HepG2 (cell line): ENCODE measurements around the gene MRPL20. TPM values are rescaled to one million over a fixed set of nuclear protein-coding genes. Genes with fewer than 3 reads are reported as not detected.

ENCODE experiments used
- FOXA3 ChIP-seq: IDR thresholded peaks from 2 replicates; pipeline ENCODE4 v1.6.1; 2016; ENCODE audit warnings: missing genetic modification reagents, missing compliant biosample characterization
- GATA4 ChIP-seq: sonication (generic); IDR thresholded peaks from 2 replicates; pipeline ENCODE4 v1.6.1; 2016; ENCODE audit warnings: antibody characterized with exemption, low read depth, borderline replicate concordance
- HNRNPL ChIP-seq: fragments of 200-400 bp; formaldehyde crosslinking; IDR thresholded peaks from 2 replicates; pipeline ENCODE4 v1.6.1; 2017; ENCODE audit warnings: mild to moderate bottlenecking, low read depth, low read length
- KLF13 ChIP-seq: sonication (generic); formaldehyde crosslinking; IDR thresholded peaks from 2 replicates; pipeline ENCODE4 v1.4.0; 2020; ENCODE audit warnings: mild to moderate bottlenecking, missing genetic modification reagents
- MED8 ChIP-seq: sonication (generic); formaldehyde crosslinking; IDR thresholded peaks from 2 replicates; pipeline ENCODE4 v1.8.1; 2023; ENCODE audit warnings: mild to moderate bottlenecking, missing genetic modification reagents; ENCODE audit not compliant: insufficient replicate concordance
- PAX8 ChIP-seq: sonication (generic); formaldehyde crosslinking; IDR thresholded peaks from 2 replicates; pipeline ENCODE4 v1.8.0; 2022; ENCODE audit warnings: mild to moderate bottlenecking, missing genetic modification reagents, borderline replicate concordance
- PRPF4 ChIP-seq: fragments of 200-400 bp; formaldehyde crosslinking; IDR thresholded peaks from 2 replicates; pipeline ENCODE4 v1.6.1; 2016; ENCODE audit warnings: low read length, low read depth; ENCODE audit not compliant: poor library complexity, severe bottlenecking
- SMAD3 ChIP-seq: sonication (generic); formaldehyde crosslinking; IDR thresholded peaks from 2 replicates; pipeline ENCODE4 v1.4.0; 2020; ENCODE audit warnings: missing genetic modification reagents
- ZNF263 ChIP-seq: sonication (generic); formaldehyde crosslinking; IDR thresholded peaks from 2 replicates; pipeline ENCODE4 v1.4.0; 2020; ENCODE audit warnings: missing genetic modification reagents
- ZNF556 ChIP-seq: sonication (generic); formaldehyde crosslinking; IDR thresholded peaks from 2 replicates; pipeline ENCODE4 v1.4.0; 2020; ENCODE audit warnings: mild to moderate bottlenecking, missing genetic modification reagents, borderline replicate concordance
- ZNF597 ChIP-seq: sonication (generic); formaldehyde crosslinking; IDR thresholded peaks from 2 replicates; pipeline ENCODE4 v1.5.0; 2020; ENCODE audit warnings: missing genetic modification reagents
- polyA plus RNA-seq, 8 experiments: library from polyadenylated mRNA; depleted of rRNA in 3 of 8; stranded (reverse) in 7 of 8; unstranded in 1 of 8; fragments of >200 nt; fragmentation: Illumina TruSeq in 4 of 8; extraction: Trizol in 4 of 8; gene quantifications; 2 replicates each; pipeline versions ENCODE4 v1.2.1 to v1.2.3, GENCODE V29; 2011 to 2016; ENCODE audit warnings: low read depth in 4 of 8, missing spikeins in 1 of 8, mixed read lengths in 1 of 8; ENCODE audit not compliant: insufficient read depth in 1 of 8
- total RNA-seq, 5 experiments: library from RNA; depleted of rRNA; stranded (reverse); fragments of >200 nt; fragmentation: Illumina TruSeq; extraction: Trizol; gene quantifications; 2 replicates each; pipeline ENCODE4 v1.2.3, GENCODE V29; 2016; ENCODE audit warnings: low read depth in 1 of 5
- TF ChIP-seq, protein P1 (sequence below): sonication (generic); formaldehyde crosslinking; conservative IDR thresholded peaks from 2 replicates; pipeline ENCODE4 v1.4.0; 2020; ENCODE audit warnings: missing genetic modification reagents
- TF ChIP-seq, protein P2 (sequence below): sonication (generic); formaldehyde crosslinking; IDR thresholded peaks from 2 replicates; pipeline ENCODE4 v1.5.0; 2020; ENCODE audit warnings: mild to moderate bottlenecking, missing genetic modification reagents, borderline replicate concordance
- TF ChIP-seq, protein P3 (sequence below): sonication (generic); formaldehyde crosslinking; IDR thresholded peaks from 2 replicates; pipeline ENCODE4 v1.4.0; 2020; ENCODE audit warnings: missing genetic modification reagents
- TF ChIP-seq, protein P4 (sequence below): sonication (generic); formaldehyde crosslinking; IDR thresholded peaks from 2 replicates; pipeline ENCODE4 v1.5.1; 2020; ENCODE audit warnings: mild to moderate bottlenecking, missing genetic modification reagents, moderate library complexity

Gene MRPL20
- total and polyA plus RNA-seq, 2 of the 13 experiments (the other 11 are each of a cell fraction or from before 2014, with no cell fraction given): 59.2 to 127 TPM

DNA sequence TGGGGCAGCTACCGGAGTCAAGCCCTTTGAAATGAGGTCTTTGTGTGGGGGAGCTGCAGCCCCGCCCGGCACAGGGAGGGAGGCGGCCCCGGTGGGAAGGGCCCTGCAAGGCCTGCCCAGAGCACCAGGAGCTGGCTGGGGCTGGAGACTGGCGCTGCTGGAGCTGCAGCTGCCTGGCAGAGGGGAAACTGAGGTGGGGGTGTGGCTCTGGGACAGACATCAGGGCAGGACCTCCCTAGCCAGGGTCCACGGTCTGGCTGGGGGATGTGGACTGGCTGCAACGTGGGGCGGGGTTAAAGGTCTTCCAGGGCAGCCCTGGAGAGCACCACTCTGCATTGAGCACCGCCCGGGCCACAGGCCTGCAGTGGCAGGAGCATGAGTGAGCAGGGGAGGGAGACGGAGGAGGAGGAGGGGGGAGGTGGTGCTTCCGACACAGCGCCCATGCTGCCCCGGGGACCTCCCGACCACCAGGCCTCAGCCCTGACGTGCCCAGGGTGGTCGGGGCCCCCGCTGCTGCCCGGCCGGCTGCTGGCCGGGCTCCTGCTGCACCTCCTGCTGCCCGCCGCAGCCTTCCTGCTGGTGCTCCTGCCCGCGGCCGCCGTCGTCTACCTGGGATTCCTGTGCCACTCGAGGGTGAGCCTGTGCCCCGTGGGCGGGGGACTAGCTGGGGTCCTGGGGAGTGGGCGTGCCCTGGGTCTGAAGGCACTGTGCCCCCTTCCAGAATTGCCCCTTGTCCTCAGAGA is 18.8 kb upstream of the MRPL20 start (continued):
- TF ChIP-seq, protein P1, sequence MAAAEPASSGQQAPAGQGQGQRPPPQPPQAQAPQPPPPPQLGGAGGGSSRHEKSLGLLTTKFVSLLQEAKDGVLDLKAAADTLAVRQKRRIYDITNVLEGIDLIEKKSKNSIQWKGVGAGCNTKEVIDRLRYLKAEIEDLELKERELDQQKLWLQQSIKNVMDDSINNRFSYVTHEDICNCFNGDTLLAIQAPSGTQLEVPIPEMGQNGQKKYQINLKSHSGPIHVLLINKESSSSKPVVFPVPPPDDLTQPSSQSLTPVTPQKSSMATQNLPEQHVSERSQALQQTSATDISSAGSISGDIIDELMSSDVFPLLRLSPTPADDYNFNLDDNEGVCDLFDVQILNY (CRISPR knock-in tag): no peak
- TF ChIP-seq, protein P2, sequence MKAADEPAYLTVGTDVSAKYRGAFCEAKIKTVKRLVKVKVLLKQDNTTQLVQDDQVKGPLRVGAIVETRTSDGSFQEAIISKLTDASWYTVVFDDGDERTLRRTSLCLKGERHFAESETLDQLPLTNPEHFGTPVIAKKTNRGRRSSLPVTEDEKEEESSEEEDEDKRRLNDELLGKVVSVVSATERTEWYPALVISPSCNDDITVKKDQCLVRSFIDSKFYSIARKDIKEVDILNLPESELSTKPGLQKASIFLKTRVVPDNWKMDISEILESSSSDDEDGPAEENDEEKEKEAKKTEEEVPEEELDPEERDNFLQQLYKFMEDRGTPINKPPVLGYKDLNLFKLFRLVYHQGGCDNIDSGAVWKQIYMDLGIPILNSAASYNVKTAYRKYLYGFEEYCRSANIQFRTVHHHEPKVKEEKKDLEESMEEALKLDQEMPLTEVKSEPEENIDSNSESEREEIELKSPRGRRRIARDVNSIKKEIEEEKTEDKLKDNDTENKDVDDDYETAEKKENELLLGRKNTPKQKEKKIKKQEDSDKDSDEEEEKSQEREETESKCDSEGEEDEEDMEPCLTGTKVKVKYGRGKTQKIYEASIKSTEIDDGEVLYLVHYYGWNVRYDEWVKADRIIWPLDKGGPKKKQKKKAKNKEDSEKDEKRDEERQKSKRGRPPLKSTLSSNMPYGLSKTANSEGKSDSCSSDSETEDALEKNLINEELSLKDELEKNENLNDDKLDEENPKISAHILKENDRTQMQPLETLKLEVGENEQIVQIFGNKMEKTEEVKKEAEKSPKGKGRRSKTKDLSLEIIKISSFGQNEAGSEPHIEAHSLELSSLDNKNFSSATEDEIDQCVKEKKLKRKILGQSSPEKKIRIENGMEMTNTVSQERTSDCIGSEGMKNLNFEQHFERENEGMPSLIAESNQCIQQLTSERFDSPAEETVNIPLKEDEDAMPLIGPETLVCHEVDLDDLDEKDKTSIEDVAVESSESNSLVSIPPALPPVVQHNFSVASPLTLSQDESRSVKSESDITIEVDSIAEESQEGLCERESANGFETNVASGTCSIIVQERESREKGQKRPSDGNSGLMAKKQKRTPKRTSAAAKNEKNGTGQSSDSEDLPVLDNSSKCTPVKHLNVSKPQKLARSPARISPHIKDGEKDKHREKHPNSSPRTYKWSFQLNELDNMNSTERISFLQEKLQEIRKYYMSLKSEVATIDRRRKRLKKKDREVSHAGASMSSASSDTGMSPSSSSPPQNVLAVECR (CRISPR knock-in tag): peak; percentile 68; the same call in 1 of the 2 replicates
- TF ChIP-seq ZNF597 (no peak), ZNF263 (peak; percentile 99), GATA4 (no peak), PAX8 (no peak), PRPF4 (no peak), ZNF556 (CRISPR knock-in tag) (no peak), KLF13 (CRISPR knock-in tag) (no peak), MED8 (CRISPR knock-in tag) (no peak), SMAD3 (no peak), FOXA3 (CRISPR knock-in tag) (no peak), HNRNPL (peak; percentile 87)
- TF ChIP-seq, protein P3, sequence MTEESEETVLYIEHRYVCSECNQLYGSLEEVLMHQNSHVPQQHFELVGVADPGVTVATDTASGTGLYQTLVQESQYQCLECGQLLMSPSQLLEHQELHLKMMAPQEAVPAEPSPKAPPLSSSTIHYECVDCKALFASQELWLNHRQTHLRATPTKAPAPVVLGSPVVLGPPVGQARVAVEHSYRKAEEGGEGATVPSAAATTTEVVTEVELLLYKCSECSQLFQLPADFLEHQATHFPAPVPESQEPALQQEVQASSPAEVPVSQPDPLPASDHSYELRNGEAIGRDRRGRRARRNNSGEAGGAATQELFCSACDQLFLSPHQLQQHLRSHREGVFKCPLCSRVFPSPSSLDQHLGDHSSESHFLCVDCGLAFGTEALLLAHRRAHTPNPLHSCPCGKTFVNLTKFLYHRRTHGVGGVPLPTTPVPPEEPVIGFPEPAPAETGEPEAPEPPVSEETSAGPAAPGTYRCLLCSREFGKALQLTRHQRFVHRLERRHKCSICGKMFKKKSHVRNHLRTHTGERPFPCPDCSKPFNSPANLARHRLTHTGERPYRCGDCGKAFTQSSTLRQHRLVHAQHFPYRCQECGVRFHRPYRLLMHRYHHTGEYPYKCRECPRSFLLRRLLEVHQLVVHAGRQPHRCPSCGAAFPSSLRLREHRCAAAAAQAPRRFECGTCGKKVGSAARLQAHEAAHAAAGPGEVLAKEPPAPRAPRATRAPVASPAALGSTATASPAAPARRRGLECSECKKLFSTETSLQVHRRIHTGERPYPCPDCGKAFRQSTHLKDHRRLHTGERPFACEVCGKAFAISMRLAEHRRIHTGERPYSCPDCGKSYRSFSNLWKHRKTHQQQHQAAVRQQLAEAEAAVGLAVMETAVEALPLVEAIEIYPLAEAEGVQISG: peak; percentile 50; the same call in 1 of the 2 replicates
- TF ChIP-seq, protein P4, sequence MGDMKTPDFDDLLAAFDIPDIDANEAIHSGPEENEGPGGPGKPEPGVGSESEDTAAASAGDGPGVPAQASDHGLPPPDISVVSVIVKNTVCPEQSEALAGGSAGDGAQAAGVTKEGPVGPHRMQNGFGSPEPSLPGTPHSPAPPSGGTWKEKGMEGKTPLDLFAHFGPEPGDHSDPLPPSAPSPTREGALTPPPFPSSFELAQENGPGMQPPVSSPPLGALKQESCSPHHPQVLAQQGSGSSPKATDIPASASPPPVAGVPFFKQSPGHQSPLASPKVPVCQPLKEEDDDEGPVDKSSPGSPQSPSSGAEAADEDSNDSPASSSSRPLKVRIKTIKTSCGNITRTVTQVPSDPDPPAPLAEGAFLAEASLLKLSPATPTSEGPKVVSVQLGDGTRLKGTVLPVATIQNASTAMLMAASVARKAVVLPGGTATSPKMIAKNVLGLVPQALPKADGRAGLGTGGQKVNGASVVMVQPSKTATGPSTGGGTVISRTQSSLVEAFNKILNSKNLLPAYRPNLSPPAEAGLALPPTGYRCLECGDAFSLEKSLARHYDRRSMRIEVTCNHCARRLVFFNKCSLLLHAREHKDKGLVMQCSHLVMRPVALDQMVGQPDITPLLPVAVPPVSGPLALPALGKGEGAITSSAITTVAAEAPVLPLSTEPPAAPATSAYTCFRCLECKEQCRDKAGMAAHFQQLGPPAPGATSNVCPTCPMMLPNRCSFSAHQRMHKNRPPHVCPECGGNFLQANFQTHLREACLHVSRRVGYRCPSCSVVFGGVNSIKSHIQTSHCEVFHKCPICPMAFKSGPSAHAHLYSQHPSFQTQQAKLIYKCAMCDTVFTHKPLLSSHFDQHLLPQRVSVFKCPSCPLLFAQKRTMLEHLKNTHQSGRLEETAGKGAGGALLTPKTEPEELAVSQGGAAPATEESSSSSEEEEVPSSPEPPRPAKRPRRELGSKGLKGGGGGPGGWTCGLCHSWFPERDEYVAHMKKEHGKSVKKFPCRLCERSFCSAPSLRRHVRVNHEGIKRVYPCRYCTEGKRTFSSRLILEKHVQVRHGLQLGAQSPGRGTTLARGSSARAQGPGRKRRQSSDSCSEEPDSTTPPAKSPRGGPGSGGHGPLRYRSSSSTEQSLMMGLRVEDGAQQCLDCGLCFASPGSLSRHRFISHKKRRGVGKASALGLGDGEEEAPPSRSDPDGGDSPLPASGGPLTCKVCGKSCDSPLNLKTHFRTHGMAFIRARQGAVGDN (CRISPR knock-in tag): peak; percentile 93
